WTC11 (cell line): ENCODE results near the gene IGF2BP3.

ENCODE experiments used
- ELF4 ChIP-seq: sonication (generic); formaldehyde crosslinking; IDR thresholded peaks from 2 replicates; pipeline ENCODE4 v1.8.1; 2022; ENCODE audit warnings: low read depth, mild to moderate bottlenecking, moderate library complexity, missing genetic modification reagents
- MXD4 ChIP-seq: fragments of 250-450 bp; sonication (Bioruptor Pico); IDR thresholded peaks from 2 replicates; pipeline ENCODE4 v1.8.0; 2021; ENCODE audit warnings: mild to moderate bottlenecking, moderate library complexity, borderline replicate concordance
- NFE2L1 ChIP-seq: sonication (generic); formaldehyde crosslinking; IDR thresholded peaks from 2 replicates; pipeline ENCODE4 v1.8.1; 2023; ENCODE audit warnings: missing genetic modification reagents
- NFYB ChIP-seq: sonication (generic); formaldehyde crosslinking; conservative IDR thresholded peaks from 2 replicates; pipeline ENCODE4 v1.8.0; 2022; ENCODE audit warnings: low read depth, missing genetic modification reagents
- NR1H2 ChIP-seq: sonication (generic); formaldehyde crosslinking; IDR thresholded peaks from 2 replicates; pipeline ENCODE4 v1.9.0; 2021; ENCODE audit warnings: mild to moderate bottlenecking, moderate library complexity, missing genetic modification reagents
- NR2C2 ChIP-seq: sonication (generic); formaldehyde crosslinking; IDR thresholded peaks from 2 replicates; pipeline ENCODE4 v1.8.0; 2022; ENCODE audit warnings: mild to moderate bottlenecking, missing genetic modification reagents
- TF ChIP-seq, protein P1 (sequence below): sonication (generic); formaldehyde crosslinking; IDR thresholded peaks from 2 replicates; pipeline ENCODE4 v1.8.0; 2022; ENCODE audit warnings: mild to moderate bottlenecking, missing genetic modification reagents
- TF ChIP-seq, protein P2 (sequence below): sonication (generic); formaldehyde crosslinking; IDR thresholded peaks from 2 replicates; pipeline ENCODE4 v1.8.1; 2022; ENCODE audit warnings: missing genetic modification reagents, borderline replicate concordance
- TF ChIP-seq, protein P3 (sequence below): sonication (generic); formaldehyde crosslinking; IDR thresholded peaks from 2 replicates; pipeline ENCODE4 v1.8.0; 2022; ENCODE audit warnings: missing genetic modification reagents
- TF ChIP-seq, protein P4 (sequence below): sonication (generic); formaldehyde crosslinking; IDR thresholded peaks from 2 replicates; pipeline ENCODE4 v1.8.1; 2022; ENCODE audit warnings: low read depth, mild to moderate bottlenecking, moderate library complexity, missing genetic modification reagents, borderline replicate concordance
- TF ChIP-seq, protein P5 (sequence below): fragments of 200-600 bp; IDR thresholded peaks from 2 replicates; pipeline ENCODE4 v1.8.0; 2022; ENCODE audit warnings: antibody characterized with exemption

DNA sequence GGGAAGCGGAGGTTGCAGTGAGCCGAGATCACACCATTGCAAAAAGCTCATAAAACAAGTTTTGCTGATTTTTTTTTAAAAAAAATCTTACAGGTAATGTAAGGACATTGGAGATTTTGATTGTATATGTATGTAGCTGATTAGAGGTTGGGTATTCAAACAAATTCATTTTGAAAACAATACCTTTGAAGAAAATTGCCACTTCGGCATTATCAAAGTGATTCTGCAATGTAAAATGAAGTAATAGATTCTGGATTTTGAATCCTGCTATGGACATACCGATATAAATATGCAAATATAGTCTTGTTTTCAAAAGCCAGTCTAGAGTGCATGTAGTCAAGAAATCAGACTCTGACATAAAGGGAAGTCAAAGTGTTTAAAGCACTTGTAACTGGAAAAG, 12.4 kb upstream of the IGF2BP3 start:
- TF ChIP-seq, protein P1, sequence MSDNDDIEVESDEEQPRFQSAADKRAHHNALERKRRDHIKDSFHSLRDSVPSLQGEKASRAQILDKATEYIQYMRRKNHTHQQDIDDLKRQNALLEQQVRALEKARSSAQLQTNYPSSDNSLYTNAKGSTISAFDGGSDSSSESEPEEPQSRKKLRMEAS = no peak
- TF ChIP-seq, protein P2, sequence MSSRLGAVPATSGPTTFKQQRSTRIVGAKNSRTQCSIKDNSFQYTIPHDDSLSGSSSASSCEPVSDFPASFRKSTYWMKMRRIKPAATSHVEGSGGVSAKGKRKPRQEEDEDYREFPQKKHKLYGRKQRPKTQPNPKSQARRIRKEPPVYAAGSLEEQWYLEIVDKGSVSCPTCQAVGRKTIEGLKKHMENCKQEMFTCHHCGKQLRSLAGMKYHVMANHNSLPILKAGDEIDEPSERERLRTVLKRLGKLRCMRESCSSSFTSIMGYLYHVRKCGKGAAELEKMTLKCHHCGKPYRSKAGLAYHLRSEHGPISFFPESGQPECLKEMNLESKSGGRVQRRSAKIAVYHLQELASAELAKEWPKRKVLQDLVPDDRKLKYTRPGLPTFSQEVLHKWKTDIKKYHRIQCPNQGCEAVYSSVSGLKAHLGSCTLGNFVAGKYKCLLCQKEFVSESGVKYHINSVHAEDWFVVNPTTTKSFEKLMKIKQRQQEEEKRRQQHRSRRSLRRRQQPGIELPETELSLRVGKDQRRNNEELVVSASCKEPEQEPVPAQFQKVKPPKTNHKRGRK = no peak
- TF ChIP-seq NFYB = no peak
- no peak for TF ChIP-seq NR2C2 (CRISPR knock-in tag)
- TF ChIP-seq, protein P3, sequence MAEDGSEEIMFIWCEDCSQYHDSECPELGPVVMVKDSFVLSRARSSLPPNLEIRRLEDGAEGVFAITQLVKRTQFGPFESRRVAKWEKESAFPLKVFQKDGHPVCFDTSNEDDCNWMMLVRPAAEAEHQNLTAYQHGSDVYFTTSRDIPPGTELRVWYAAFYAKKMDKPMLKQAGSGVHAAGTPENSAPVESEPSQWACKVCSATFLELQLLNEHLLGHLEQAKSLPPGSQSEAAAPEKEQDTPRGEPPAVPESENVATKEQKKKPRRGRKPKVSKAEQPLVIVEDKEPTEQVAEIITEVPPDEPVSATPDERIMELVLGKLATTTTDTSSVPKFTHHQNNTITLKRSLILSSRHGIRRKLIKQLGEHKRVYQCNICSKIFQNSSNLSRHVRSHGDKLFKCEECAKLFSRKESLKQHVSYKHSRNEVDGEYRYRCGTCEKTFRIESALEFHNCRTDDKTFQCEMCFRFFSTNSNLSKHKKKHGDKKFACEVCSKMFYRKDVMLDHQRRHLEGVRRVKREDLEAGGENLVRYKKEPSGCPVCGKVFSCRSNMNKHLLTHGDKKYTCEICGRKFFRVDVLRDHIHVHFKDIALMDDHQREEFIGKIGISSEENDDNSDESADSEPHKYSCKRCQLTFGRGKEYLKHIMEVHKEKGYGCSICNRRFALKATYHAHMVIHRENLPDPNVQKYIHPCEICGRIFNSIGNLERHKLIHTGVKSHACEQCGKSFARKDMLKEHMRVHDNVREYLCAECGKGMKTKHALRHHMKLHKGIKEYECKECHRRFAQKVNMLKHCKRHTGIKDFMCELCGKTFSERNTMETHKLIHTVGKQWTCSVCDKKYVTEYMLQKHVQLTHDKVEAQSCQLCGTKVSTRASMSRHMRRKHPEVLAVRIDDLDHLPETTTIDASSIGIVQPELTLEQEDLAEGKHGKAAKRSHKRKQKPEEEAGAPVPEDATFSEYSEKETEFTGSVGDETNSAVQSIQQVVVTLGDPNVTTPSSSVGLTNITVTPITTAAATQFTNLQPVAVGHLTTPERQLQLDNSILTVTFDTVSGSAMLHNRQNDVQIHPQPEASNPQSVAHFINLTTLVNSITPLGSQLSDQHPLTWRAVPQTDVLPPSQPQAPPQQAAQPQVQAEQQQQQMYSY (CRISPR knock-in tag) = no peak
- TF ChIP-seq, protein P4, sequence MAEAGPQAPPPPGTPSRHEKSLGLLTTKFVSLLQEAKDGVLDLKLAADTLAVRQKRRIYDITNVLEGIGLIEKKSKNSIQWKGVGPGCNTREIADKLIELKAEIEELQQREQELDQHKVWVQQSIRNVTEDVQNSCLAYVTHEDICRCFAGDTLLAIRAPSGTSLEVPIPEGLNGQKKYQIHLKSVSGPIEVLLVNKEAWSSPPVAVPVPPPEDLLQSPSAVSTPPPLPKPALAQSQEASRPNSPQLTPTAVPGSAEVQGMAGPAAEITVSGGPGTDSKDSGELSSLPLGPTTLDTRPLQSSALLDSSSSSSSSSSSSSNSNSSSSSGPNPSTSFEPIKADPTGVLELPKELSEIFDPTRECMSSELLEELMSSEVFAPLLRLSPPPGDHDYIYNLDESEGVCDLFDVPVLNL (CRISPR knock-in tag) = no peak
- TF ChIP-seq, protein P5, sequence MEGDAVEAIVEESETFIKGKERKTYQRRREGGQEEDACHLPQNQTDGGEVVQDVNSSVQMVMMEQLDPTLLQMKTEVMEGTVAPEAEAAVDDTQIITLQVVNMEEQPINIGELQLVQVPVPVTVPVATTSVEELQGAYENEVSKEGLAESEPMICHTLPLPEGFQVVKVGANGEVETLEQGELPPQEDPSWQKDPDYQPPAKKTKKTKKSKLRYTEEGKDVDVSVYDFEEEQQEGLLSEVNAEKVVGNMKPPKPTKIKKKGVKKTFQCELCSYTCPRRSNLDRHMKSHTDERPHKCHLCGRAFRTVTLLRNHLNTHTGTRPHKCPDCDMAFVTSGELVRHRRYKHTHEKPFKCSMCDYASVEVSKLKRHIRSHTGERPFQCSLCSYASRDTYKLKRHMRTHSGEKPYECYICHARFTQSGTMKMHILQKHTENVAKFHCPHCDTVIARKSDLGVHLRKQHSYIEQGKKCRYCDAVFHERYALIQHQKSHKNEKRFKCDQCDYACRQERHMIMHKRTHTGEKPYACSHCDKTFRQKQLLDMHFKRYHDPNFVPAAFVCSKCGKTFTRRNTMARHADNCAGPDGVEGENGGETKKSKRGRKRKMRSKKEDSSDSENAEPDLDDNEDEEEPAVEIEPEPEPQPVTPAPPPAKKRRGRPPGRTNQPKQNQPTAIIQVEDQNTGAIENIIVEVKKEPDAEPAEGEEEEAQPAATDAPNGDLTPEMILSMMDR = no peak
- TF ChIP-seq ELF4 (CRISPR knock-in tag) = no peak
- TF ChIP-seq NR1H2 (CRISPR knock-in tag) = no peak
- no peak for TF ChIP-seq MXD4 (CRISPR knock-in tag)
- TF ChIP-seq NFE2L1 (CRISPR knock-in tag) = no peak
